Skin of body (tissue), 2 donors: Measurements from ENCODE around the gene SNAI1. TPM values are rescaled to one million over a fixed set of nuclear protein-coding genes. Genes with fewer than 3 reads are reported as not detected.
"Not testable (repeated sequence)": the region's sequence is repeated elsewhere in the genome, so short reads cannot be mapped to it uniquely, and the experiment has no call there.

Source experiments
- DNase-seq: peaks from one replicate; lab custom pipeline; 2025; lab: John Stamatoyannopoulos, UW
- total RNA-seq: library from RNA; depleted of rRNA; stranded (reverse); fragments of >200 nt; gene quantifications from one replicate; pipeline ENCODE4 v1.2.3, GENCODE V29; 2014

SNAI1 gene
- 0.59 TPM for total RNA-seq

DNA sequence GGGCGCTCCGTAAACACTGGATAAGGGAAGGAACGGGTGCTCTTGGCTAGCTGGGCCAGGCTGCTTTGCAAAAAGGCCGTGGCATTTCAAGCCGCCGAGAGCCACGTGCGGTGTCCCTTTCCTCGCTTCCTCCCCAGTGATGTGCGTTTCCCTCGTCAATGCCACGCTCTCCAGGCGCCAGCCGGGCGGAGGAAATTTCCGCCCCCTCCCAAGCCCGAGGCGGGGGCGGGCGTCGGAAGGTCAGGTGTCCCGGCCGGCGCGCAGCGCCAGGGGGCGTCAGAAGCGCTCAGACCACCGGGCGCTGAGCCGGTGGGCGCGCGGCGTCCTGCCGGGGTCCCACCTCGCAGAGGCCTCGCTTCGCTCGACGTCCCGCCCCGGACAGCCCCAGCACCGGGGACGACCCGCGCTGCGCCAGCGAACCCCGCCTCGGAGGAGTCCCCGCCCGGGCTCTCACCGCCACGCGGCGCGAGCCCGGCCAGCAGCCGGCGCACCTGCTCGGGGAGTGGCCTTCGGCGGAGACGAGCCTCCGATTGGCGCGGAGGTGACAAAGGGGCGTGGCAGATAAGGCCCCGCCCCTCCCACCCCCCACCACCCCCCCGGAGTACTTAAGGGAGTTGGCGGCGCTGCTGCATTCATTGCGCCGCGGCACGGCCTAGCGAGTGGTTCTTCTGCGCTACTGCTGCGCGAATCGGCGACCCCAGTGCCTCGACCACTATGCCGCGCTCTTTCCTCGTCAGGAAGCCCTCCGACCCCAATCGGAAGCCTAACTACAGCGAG lies at the start of gene SNAI1:
Gene SNAI1, plus strand, starts transcription at position 635 of the 777 bp plus-strand sequence. Its CDS starts 80 bp downstream, at position 715.
- DNase-seq: peak; percentile 87

DNA sequence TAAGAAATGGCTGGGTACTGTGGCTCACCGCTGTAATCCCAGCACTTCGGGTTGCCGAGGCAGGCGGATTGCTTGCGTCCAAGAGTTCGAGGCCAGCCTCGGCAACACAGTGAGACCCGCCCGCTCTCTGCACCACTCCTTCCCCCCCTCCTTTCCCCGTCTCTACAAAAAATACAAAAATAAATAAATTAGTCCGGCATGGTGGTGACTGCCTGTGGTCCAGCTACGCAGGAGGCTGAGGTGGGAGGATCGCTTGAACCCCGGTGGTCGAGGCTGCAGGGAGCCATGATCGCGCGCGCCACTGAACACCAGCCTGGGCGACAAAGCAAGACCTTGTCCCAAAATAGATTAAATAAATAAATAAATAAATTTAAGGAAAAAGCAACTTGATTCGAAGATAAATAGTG lies 47.0 kb upstream of the SNAI1 start:
- DNase-seq: no peak

GRCh38 chr20:49936153-49937026 lies 46.4 kb upstream of the SNAI1 start, which contains the start of gene RNF114:
TSS of gene RNF114 (plus strand) at chr20:49936397. CDS start at chr20:49936413, 16 bp downstream.
- DNase-seq: peak; percentile 91

- DNase-seq: no peak
These were observed 45.5 kb upstream of the SNAI1 start for GRCh38 chr20:49937027-49937929.

GRCh38 chr20:49938173-49939163 lies 44.3 kb upstream of the SNAI1 start:
- peak; percentile 70 for DNase-seq

DNA sequence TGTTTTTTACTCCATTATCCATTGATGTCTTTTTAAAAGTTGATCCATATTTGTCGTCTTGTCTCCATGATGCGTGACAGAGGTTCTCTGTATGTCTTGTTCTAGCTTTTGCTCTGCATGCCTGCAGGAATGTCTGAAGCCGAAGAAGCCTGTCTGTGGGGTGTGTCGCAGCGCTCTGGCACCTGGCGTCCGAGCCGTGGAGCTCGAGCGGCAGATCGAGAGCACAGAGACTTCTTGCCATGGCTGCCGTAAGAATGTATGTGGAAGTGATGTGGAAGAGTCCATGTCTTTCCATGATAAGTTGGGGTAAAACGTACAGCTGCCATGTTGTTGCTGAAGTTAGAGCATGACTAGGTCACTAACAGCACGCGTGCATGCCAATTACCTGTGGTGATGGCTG lies 41.3 kb upstream of the SNAI1 start:
- no peak for DNase-seq

GRCh38 chr20:49942303-49942702 lies 40.5 kb upstream of the SNAI1 start:
- DNase-seq: no peak

DNA sequence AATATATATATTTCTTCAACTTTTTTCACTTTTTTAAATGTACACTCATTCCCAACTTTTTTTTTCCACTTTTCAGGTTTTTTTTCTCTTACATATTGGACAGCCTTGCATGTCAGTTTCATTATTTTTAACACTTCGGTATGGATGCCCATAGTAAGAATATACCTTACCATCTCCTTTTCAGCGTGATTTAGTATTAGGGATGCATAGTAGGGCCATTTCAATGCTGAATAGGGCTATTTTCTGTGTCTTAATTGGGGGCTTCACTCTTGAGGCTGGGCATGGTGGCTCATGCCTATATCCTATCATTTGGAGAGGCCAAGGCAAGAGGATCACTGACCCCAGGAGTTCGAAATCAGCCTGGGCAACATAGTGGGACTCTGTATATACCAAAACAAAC lies 39.8 kb upstream of the SNAI1 start:
- no peak for DNase-seq

DNA sequence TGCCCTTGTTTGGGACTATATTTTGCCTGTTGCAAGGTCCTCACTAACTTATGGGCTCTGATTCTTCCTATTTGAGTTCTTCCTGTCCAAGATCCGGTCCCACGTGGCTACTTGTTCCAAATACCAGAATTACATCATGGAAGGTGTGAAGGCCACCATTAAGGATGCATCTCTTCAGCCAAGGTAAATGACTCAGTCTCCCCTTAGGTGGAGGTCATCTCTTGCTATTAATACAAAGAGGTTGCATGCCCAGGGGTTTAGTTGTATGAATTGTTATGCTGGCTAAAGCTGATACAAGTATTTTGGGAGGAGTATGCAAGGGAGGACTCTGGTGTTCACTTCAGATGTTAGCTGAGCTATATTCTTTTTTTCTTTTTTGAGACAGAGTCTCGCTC lies 37.5 kb upstream of the SNAI1 start:
- DNase-seq: no peak

GRCh38 chr20:49945701-49946477 lies 36.9 kb upstream of the SNAI1 start:
- DNase-seq: no peak

GRCh38 chr20:49948178-49948577 lies 34.6 kb upstream of the SNAI1 start:
- DNase-seq: no peak

- no peak for DNase-seq
These were observed 33.8 kb upstream of the SNAI1 start for GRCh38 chr20:49948809-49949507.

DNA sequence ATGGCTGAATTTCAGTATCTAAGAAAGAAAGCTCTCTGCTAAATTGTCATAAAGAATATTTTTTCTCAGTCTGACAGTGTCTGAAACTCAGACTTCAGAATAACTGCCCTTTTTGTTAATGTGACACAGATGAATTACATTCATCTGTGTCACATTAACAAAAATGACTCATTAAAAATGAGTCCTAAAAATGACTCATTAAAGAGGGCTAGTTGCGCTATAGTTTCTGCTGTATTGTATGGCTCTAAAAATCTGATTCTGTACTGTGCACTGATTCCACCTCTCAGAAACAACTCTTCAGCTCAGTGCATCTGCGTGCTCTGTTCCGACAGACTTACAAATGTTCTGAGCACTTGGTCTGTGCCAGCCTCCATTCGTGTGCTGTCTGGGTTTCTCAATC lies 31.6 kb upstream of the SNAI1 start:
- no peak for DNase-seq

- no peak for DNase-seq
These were observed 27.6 kb upstream of the SNAI1 start for GRCh38 chr20:49955167-49955566.

GRCh38 chr20:49955830-49956396 lies 26.9 kb upstream of the SNAI1 start:
- DNase-seq: not testable (repeated sequence)

DNA sequence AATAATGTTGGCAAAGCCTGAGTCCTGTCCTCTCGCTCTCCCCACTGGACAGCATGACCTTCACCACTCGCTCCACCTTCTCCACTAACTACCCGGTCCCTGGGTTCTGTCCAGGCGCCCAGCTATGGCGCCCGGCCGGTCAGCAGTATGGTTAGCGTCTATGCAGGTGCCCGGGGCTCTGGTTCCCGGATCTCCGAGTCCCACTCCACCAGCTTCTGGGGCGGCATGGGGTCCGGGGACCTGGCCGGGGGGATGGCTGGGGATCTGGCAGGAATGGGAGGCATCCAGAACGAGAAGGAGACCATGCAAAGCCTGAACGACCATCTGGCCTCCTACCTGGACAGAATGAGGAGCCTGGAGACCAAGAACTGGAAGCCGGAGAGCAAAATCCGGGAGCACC lies 26.1 kb upstream of the SNAI1 start:
- no peak for DNase-seq

DNA sequence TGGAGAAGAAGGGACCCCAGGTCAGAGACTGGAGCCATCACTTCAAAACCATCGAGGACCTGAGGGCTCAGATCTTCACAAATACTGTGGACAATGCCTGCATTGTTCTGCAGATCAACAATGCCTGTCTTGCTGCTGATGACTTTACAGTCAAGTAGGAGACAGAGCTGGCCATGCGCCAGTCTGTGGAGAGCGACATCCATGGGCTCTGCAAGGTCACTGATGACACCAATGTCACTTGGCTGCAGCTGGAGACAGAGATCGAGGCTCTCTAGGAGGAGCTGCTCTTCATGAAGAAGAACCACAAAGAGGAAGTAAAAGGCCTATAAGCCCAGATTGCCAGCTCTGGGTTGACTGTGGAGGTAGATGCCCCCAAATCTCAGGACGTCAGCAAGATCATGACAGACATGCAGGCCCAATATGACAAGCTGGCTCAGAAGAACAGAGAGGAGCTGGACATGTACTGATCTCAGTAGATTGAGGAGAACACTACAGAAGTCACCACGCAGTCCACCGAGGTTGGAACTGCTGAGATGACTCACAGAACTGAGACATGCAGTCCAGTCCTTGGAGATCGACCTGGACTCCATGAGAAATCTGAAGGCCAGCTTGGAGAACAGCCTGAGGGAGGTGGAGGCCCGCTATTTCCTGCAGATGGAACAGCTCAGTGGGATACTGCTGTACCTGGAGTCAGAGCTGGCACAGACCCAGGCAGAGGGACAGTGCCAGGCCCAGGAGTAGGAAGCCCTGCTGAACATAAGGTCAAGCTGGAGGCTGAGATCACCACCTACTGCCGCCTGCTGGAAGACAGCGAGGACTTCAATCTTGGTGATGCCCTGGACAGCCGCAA lies 25.5 kb upstream of the SNAI1 start:
- not testable (repeated sequence) for DNase-seq
